Spinal cord (tissue), 10 donors: Measurements from ENCODE around the gene MYBPC1. TPM values are rescaled to one million over a fixed set of nuclear protein-coding genes. Genes with fewer than 3 reads are reported as not detected.

Experiments used
- DNase-seq, 6 donors: peaks; one replicate each; pipeline versions ENCODE4 v3.0.0 to v3.0.0-alpha.2; 2013 to 2015; ENCODE audit warnings: low spot score in 6 of 6, low read depth in 4 of 6
- H3K27ac ChIP-seq: one replicate; pipeline ENCODE4 v1.5.1; 2013; ENCODE audit warnings: low read depth, low read length, control low read depth
- H3K27me3 ChIP-seq: one replicate; pipeline ENCODE4 v1.6.1; 2013; ENCODE audit warnings: low read length; ENCODE audit not compliant: control insufficient read depth, insufficient read depth
- H3K36me3 ChIP-seq: one replicate; pipeline ENCODE4 v1.6.1; 2013; ENCODE audit warnings: low read length; ENCODE audit not compliant: control insufficient read depth, insufficient read depth
- H3K4me1 ChIP-seq: one replicate; pipeline ENCODE4 v1.6.1; 2013; ENCODE audit warnings: low read length; ENCODE audit not compliant: control insufficient read depth, insufficient read depth
- H3K4me3 ChIP-seq: one replicate; pipeline ENCODE4 v1.5.1; 2013; ENCODE audit warnings: low read depth, low read length, control low read depth
- H3K9me3 ChIP-seq: one replicate; pipeline ENCODE4 v1.6.1; 2013; ENCODE audit warnings: low read length; ENCODE audit not compliant: control insufficient read depth, insufficient read depth
- WGBS: methylation state at CpG from one replicate; pipeline ENCODE4 v1.1.5; 2013; ENCODE audit warnings: missing lambda C conversion rate; ENCODE audit not compliant: insufficient coverage; 5-methylcytosine and 5-hydroxymethylcytosine counted together
- polyA plus RNA-seq, 2 donors: library from polyadenylated mRNA; unstranded; fragments of 120-200 nt; gene quantifications; one replicate each; pipeline ENCODE4 v1.2.1, GENCODE V29; 2013; ENCODE audit not compliant: insufficient read length in 2 of 2
- total RNA-seq, 2 donors: library from RNA; depleted of rRNA in 1 of 2; stranded (reverse); fragments of 120-200 nt in 1 of 2; fragments of >200 nt in 1 of 2; gene quantifications; one replicate each; pipeline versions ENCODE4 v1.2.3 to v1.2.4, GENCODE V29; 2013 to 2014
- donor health status: healthy.

MYBPC1 gene
- total and polyA plus RNA-seq, 4 donors, result 4.6 to 13.8 (median 6.5) TPM

DNA sequence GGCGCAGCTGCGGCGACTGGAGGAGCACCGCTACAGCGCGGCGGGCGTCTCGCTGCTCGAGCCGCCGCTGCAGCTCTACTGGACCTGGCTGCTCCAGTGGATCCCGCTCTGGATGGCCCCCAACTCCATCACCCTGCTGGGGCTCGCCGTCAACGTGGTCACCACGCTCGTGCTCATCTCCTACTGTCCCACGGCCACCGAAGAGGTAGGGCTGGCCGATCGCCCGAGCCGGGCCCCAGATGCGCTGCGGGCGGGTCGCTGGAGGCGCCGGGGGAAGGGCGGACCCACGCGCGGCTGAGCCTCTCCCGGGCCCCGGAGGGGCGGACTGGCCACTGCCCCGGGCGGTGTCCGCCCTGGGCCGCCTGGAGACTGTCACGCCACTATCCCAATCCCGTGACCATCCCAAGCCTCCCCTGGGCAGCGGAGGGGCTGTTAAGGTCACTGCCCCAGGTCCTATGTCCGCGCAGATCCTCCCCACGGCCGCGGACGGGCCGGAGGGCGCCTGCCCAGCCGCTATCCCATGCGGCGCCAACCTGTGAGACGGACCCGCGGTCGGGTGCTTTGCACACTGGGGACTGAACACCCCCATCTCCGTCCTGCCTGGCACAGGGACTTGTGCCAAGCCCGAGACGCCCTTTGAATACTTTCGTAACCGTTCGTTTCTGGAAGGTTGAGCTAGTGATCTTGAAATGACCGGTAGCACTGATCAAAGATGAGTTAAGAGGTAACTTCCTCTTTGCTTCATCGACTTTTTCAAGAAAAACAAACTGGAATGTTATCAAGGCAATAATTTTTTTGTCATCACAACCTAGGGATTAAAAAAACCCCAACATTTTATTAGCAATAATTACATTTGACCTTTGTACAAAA lies 103.4 kb downstream of the MYBPC1 start:
- Histone ChIP-seq H3K4me3 (peak overlapping the region; percentile 81), H3K27me3 (no peaks in the 10 kb centered on the region), H3K9me3 (no peaks in the 10 kb centered on the region), H3K27ac (peak overlapping the region; percentile 84), H3K36me3 (no peaks in the 10 kb centered on the region), H3K4me1 (peaks cover 19% of the 10 kb centered on the region)
- peak in 3 of 6 donors; percentile 39 to 78 (median 71) for DNase-seq
- WGBS, result under 1% methylated on average over 56 of the region's 67 CpGs

GRCh38 chr12:101698800-101699347 lies 104.1 kb downstream of the MYBPC1 start:
- Histone ChIP-seq H3K4me1 (peaks cover 19% of the 10 kb centered on the region), H3K27me3 (no peaks in the 10 kb centered on the region), H3K27ac (peak overlapping the region; percentile 84), H3K9me3 (no peaks in the 10 kb centered on the region), H3K36me3 (no peaks in the 10 kb centered on the region), H3K4me3 (peak overlapping the region; percentile 81)
- peak in 2 of 6 donors; percentile 54 to 65 for DNase-seq
- WGBS, result 30% methylated on average over 6 of the region's 12 CpGs

GRCh38 chr12:101700299-101700820 lies 105.6 kb downstream of the MYBPC1 start:
- Histone ChIP-seq H3K4me3 (no peak overlapping the region), H3K4me1 (peaks cover 19% of the 10 kb centered on the region), H3K27me3 (no peaks in the 10 kb centered on the region), H3K36me3 (no peaks in the 10 kb centered on the region), H3K9me3 (no peaks in the 10 kb centered on the region), H3K27ac (peak overlapping the region; percentile 33)
- no CpG with 5 or more reads among the region's 2 CpGs for WGBS
- DNase-seq, result no peak

DNA sequence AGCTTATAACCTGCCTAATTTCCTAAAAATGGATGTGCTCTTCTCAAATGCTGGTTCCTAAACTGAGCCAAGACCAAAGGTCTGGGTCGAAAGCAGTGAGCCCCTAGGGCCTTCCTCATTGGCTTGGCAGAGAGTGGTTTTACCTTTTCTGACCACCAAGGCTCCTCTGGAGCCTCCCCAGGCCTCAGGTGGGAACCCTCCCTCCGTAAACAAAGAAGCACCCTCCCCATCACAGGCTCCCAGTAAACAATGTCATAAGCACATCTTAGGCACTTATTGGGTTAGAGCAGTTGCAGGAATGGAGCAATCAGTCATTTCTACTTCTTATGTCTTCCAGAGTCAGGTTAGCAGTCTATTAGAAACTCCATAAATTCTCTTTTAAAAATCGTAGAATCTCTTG lies 108.7 kb downstream of the MYBPC1 start:
- Histone ChIP-seq H3K4me1 (peaks cover 7% of the 10 kb centered on the region), H3K4me3 (no peak overlapping the region), H3K27me3 (no peaks in the 10 kb centered on the region), H3K36me3 (no peaks in the 10 kb centered on the region), H3K9me3 (no peaks in the 10 kb centered on the region), H3K27ac (no peak overlapping the region)
- no peak for DNase-seq
- 68% methylated on average over 2 of the region's 3 CpGs for WGBS

DNA sequence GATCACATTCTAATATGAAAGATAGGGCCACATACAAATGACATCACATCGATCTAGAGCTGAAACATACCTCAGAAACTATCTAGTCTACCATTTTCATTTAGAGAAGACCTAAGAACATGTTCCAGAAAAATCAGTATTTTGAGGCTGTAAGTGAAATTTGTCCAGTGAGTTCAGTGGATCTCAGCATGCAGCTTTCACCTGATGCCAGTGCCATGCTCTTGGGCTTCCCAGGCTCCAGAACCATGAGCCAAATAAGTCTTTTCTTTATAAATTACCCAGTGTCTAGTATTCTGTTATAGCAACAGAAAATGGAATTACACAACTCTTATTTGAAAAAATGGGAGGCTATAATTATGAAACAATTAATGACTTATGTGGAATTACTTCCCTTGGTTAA lies 111.6 kb downstream of the MYBPC1 start:
- no CpG with 5 or more reads among the region's 1 CpG for WGBS

DNA sequence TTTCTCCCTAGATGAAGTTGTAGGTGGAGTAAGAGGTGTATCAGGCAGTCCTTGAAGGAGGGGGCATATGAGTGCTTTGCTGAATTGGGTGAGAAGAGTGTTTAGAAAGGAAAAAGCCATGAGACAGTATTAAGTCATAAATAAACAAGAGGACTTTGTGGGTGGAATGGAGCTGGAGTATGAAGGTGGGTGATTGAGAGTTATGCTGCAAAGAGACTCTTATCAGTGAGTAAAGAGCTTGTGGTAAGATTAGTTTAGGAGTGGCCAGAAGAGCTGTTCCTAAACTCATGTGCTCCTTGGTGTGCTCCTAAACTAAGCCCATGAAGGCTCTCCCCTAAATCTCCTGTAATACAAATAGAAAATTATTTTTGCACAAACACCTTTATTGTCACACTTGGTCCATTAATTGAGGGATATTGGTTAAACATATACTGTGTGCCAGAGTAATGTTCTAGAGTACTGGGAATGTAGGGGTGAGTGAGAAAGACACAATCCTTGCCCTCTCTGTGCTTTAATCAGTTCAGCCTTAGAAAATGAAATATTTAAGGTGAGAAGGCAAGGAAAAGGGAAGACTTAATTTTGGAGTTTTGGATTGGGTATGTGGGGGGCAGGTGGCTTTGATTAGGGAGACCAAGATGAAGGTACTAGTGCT lies 112.5 kb downstream of the MYBPC1 start:
- no peak overlapping the region for H3K27ac ChIP-seq
- DNase-seq, result no peak
- no peaks in the 10 kb centered on the region for H3K9me3 ChIP-seq
- H3K4me3 ChIP-seq, result no peak overlapping the region
- H3K36me3 ChIP-seq, result no peaks in the 10 kb centered on the region
- no peaks in the 10 kb centered on the region for H3K4me1 ChIP-seq
- no peaks in the 10 kb centered on the region for H3K27me3 ChIP-seq

More for the DNA sequence above, 111.6 kb downstream of the MYBPC1 start:
- Histone ChIP-seq H3K4me1 (no peaks in the 10 kb centered on the region), H3K27me3 (no peaks in the 10 kb centered on the region), H3K4me3 (no peak overlapping the region), H3K9me3 (no peaks in the 10 kb centered on the region), H3K36me3 (no peaks in the 10 kb centered on the region), H3K27ac (no peak overlapping the region)
- DNase-seq, result no peak

DNA sequence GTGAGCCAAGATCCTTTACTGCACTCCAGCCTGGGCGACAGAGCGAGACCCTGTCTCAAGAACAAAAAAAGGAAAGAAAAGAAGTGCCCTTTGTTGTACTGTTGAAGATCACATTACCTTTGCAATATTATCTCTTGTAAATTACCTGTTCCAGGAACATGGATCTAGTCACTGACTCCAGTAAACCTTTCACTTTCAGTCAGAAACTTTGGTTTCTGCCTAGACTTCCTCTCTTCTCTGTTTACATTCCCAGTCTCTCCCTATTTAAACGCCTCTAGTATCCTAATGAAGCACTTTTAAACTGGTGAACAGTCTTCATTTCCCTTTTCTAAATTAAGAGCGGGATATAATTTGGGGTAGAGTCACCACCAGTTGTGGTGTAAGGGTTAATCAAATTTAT lies 115.5 kb downstream of the MYBPC1 start:
- no peak overlapping the region for H3K27ac ChIP-seq
- WGBS, result no CpG with 5 or more reads among the region's 4 CpGs
- no peaks in the 10 kb centered on the region for H3K9me3 ChIP-seq
- H3K36me3 ChIP-seq, result no peaks in the 10 kb centered on the region
- no peaks in the 10 kb centered on the region for H3K27me3 ChIP-seq
- no peak overlapping the region for H3K4me3 ChIP-seq
- no peak for DNase-seq
- H3K4me1 ChIP-seq, result no peaks in the 10 kb centered on the region

GRCh38 chr12:101713059-101713682 lies 118.4 kb downstream of the MYBPC1 start:
- H3K9me3 ChIP-seq, result no peaks in the 10 kb centered on the region
- H3K4me3 ChIP-seq, result peak overlapping the region; percentile 3
- WGBS, result 28% methylated on average over 4 of the region's 5 CpGs
- H3K36me3 ChIP-seq, result no peaks in the 10 kb centered on the region
- H3K4me1 ChIP-seq, result no peaks in the 10 kb centered on the region
- DNase-seq, result peak in 1 of 6 donors; percentile 66
- no peaks in the 10 kb centered on the region for H3K27me3 ChIP-seq
- peak overlapping the region; percentile 74 for H3K27ac ChIP-seq

DNA sequence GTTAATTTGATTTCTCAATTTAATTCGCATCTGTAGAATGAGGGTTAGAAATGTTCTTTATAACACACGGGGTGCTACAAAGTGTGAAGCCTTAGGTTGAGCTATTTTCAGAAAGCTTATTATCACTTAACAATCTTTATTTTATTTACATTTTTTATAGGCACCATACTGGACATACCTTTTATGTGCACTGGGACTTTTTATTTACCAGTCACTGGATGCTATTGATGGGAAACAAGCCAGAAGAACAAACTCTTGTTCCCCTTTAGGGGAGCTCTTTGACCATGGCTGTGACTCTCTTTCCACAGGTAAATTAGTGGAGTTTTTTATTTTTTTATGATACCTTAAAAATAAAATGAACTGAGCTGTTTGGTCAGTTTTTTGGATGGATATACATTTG lies 119.2 kb downstream of the MYBPC1 start:
- Histone ChIP-seq H3K27me3 (no peaks in the 10 kb centered on the region), H3K27ac (peak overlapping the region; percentile 74), H3K4me1 (no peaks in the 10 kb centered on the region), H3K4me3 (no peak overlapping the region), H3K36me3 (no peaks in the 10 kb centered on the region), H3K9me3 (no peaks in the 10 kb centered on the region)
- DNase-seq, result no peak
- WGBS, result no CpG with 5 or more reads among the region's 2 CpGs
